ENCODE results near the gene RSBN1L. TPM values are rescaled to one million over a fixed set of nuclear protein-coding genes. Genes with fewer than 3 reads are reported as not detected.

RSBN1L gene
- total RNA-seq, 1 donor from 2014 or later: 11.3 TPM

DNA sequence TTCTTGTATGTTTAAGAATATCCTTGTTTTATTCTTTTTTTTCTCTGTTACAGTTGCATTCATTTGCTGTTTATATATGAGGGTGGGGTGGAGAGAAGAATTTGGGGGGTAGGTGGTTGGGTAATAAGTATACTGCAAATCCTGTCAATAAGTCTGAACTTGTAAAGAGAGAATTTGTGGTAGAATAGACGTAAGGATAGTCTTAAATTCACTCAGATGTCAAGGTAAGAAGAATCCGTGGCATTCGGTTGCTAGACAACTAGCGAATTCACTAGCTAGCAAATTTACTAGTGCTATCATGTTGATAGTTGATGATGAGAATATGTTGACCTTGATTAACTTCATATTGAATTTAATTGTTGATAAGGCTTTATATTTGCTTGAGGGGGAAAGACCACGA, 40.7 kb downstream of the RSBN1L start:
- Histone ChIP-seq H3K4me1 (peaks cover 7% of the 10 kb centered on the region), H3K9me3 (no peaks in the 10 kb centered on the region), H3K27ac (no peak overlapping the region), H3K27me3 (no peaks in the 10 kb centered on the region), H3K36me3 (peaks cover 0 to 7% of the 10 kb centered on the region in 2 donors), H3K4me3 (no peak overlapping the region)
- intact Hi-C loops (cut with DNase I): no loop called here
- TF ChIP-seq POLR2A (IDR thresholded peaks at IDR 0.05): no peak
- TF ChIP-seq POLR2AphosphoS5 (IDR thresholded peaks at IDR 0.05; ENCODE audit: insufficient read depth in 1 of 2, low read depth in 1 of 2): no peak
- TF ChIP-seq, protein P1, sequence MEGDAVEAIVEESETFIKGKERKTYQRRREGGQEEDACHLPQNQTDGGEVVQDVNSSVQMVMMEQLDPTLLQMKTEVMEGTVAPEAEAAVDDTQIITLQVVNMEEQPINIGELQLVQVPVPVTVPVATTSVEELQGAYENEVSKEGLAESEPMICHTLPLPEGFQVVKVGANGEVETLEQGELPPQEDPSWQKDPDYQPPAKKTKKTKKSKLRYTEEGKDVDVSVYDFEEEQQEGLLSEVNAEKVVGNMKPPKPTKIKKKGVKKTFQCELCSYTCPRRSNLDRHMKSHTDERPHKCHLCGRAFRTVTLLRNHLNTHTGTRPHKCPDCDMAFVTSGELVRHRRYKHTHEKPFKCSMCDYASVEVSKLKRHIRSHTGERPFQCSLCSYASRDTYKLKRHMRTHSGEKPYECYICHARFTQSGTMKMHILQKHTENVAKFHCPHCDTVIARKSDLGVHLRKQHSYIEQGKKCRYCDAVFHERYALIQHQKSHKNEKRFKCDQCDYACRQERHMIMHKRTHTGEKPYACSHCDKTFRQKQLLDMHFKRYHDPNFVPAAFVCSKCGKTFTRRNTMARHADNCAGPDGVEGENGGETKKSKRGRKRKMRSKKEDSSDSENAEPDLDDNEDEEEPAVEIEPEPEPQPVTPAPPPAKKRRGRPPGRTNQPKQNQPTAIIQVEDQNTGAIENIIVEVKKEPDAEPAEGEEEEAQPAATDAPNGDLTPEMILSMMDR (IDR thresholded peaks at IDR 0.05): no peak
- no peak for DNase-seq (ENCODE audit: extremely low spot score in 2 of 2)

DNA sequence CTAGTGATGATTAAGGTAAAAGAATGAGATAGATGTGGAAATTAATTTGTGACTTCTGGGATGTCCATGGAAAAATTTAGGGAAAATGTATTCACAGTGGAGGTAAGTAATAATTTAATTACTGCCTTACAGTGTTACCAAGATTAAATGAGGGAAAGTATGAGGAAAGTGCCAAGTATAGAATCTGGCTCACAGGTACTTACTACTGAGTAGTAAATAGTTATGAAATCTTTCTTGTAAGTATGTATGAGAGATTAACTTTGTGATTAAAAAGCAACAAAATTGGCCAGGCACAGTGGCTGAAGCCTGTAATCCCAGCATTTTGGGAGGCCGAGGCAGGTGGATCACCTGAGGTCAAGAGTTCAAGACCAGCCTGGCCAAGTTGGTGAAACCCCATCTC, 42.1 kb downstream of the RSBN1L start:
- Histone ChIP-seq H3K4me1 (peaks cover 7% of the 10 kb centered on the region), H3K36me3 (peaks cover 0 to 7% of the 10 kb centered on the region in 2 donors), H3K9me3 (no peaks in the 10 kb centered on the region), H3K27ac (no peak overlapping the region), H3K27me3 (no peaks in the 10 kb centered on the region), H3K4me3 (no peak overlapping the region)
- DNase-seq (ENCODE audit: extremely low spot score in 2 of 2): no peak
- intact Hi-C loops (cut with DNase I): no loop called here
- TF ChIP-seq, protein P1 (IDR thresholded peaks at IDR 0.05): no peak
- TF ChIP-seq POLR2A (IDR thresholded peaks at IDR 0.05) (no peak), POLR2AphosphoS5 (IDR thresholded peaks at IDR 0.05; ENCODE audit: insufficient read depth in 1 of 2, low read depth in 1 of 2) (no peak)

DNA sequence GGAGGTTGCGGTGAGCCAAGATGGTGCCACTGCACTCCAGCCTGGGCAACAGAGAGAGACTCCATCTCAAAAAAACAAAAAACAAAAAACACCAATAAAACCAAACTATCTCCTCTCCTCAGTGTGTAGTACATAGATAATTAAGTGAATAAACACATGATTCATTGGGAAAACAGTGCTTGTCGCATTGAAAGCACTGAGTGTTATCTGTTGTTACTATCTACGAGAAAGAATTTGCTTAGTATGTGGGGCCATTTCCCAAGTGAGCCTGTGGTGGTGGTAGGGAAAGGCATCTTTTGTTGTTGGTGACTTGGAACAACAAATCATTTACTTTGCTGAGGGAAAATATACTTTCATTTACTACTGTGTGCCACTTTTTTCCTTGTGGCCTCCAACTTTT, 42.6 kb downstream of the RSBN1L start:
- TF ChIP-seq, protein P1 (IDR thresholded peaks at IDR 0.05): no peak
- no peak for TF ChIP-seq POLR2AphosphoS5 (IDR thresholded peaks at IDR 0.05; ENCODE audit: insufficient read depth in 1 of 2, low read depth in 1 of 2)
- no peak for TF ChIP-seq POLR2A (IDR thresholded peaks at IDR 0.05)
- no peak overlapping the region for H3K4me3 ChIP-seq
- peaks cover 0 to 7% of the 10 kb centered on the region in 2 donors for H3K36me3 ChIP-seq
- no peaks in the 10 kb centered on the region for H3K27me3 ChIP-seq
- intact Hi-C loops (cut with DNase I): no loop called here
- H3K27ac ChIP-seq: no peak overlapping the region
- no peak for DNase-seq (ENCODE audit: extremely low spot score in 2 of 2)
- no peaks in the 10 kb centered on the region for H3K9me3 ChIP-seq
- peaks cover 7% of the 10 kb centered on the region for H3K4me1 ChIP-seq

DNA sequence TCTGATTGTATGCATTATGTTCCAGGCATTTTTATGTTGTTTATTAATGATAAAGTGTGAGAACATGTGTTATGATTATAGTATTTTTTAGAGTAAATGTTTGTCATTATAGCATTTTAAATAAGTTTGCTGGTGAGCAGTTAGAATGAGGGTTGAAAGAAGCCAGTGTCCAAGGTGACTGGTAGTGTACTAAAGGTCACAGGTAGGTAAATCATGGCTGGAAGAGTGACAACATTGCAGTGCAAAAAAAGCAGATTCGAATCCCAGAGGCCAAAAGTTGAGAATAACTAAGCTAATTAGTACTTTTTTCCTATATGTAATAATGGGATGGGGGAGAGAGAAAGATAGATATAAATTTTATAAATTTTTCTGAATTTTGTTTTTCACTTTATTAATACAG, 44.0 kb downstream of the RSBN1L start:
- TF ChIP-seq POLR2AphosphoS5 (IDR thresholded peaks at IDR 0.05; ENCODE audit: insufficient read depth in 1 of 2, low read depth in 1 of 2): no peak
- no peak for TF ChIP-seq POLR2A (IDR thresholded peaks at IDR 0.05)
- TF ChIP-seq, protein P1 (IDR thresholded peaks at IDR 0.05): no peak
- H3K4me3 ChIP-seq: no peak overlapping the region
- no peaks in the 10 kb centered on the region for H3K9me3 ChIP-seq
- no peak overlapping the region for H3K27ac ChIP-seq
- peaks cover 4% of the 10 kb centered on the region for H3K4me1 ChIP-seq
- intact Hi-C loops (cut with DNase I): no loop called here
- DNase-seq (ENCODE audit: extremely low spot score in 2 of 2): no peak
- no peaks in the 10 kb centered on the region for H3K27me3 ChIP-seq
- peaks cover 0 to 7% of the 10 kb centered on the region in 2 donors for H3K36me3 ChIP-seq

DNA sequence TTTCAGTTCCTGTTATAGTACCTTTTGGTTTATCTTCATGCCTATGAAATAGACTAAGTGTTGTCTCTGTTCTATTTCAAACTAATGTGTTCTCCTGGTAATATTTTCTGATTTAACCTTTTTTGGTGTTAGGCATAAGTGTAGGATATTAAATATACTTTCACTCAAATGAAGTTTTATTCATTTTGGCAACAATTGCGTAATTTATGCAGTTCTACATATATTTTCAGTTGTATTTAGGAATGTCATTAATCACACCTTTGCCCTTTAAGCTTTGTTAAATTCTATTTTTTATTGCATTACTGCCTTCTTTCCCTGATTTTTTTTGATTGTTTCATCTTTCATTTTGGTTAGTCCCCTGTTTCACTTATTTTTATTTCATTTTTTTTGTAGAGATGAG, 47.3 kb downstream of the RSBN1L start:
- no peak for DNase-seq (ENCODE audit: extremely low spot score in 2 of 2)
- intact Hi-C loops (cut with DNase I): no loop called here
- TF ChIP-seq POLR2A (IDR thresholded peaks at IDR 0.05) (no peak), POLR2AphosphoS5 (IDR thresholded peaks at IDR 0.05; ENCODE audit: insufficient read depth in 1 of 2, low read depth in 1 of 2) (no peak)
- TF ChIP-seq, protein P1 (IDR thresholded peaks at IDR 0.05): no peak
- H3K27ac ChIP-seq: no peak overlapping the region
- H3K36me3 ChIP-seq: peaks cover 0 to 4% of the 10 kb centered on the region in 2 donors
- H3K9me3 ChIP-seq: no peaks in the 10 kb centered on the region
- H3K4me3 ChIP-seq: no peak overlapping the region
- H3K4me1 ChIP-seq: no peaks in the 10 kb centered on the region
- H3K27me3 ChIP-seq: no peaks in the 10 kb centered on the region

All from vagina (tissue), 2 donors.